GM21447 (cell line): ENCODE results near the gene GP5.

ENCODE experiments used
- ATAC-seq: cut with Tn5 transposase; IDR thresholded peaks from one replicate; pipeline ENCODE4 v1.9.1; 2021; ENCODE audit not compliant: unreplicated experiment

GP5 gene

GRCh38 chr3:194377708-194378107, 21.4 kb downstream of the GP5 start:
- ATAC-seq: no peak

DNA sequence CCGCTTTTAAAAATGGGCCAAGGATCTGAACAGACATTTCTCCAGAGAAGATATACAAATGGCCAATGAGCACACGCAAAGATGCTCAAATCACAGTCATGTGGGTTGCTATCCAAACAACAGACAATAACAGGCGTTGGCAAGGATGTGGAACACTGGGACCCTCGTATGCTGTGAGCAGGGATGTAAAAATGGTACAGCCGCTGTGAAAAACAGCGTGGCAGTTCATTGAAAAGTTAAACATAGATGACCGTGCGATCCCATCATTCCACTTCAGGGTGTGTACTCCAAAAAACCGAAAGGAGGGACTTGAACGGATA, 22.9 kb downstream of the GP5 start:
- no peak for ATAC-seq

DNA sequence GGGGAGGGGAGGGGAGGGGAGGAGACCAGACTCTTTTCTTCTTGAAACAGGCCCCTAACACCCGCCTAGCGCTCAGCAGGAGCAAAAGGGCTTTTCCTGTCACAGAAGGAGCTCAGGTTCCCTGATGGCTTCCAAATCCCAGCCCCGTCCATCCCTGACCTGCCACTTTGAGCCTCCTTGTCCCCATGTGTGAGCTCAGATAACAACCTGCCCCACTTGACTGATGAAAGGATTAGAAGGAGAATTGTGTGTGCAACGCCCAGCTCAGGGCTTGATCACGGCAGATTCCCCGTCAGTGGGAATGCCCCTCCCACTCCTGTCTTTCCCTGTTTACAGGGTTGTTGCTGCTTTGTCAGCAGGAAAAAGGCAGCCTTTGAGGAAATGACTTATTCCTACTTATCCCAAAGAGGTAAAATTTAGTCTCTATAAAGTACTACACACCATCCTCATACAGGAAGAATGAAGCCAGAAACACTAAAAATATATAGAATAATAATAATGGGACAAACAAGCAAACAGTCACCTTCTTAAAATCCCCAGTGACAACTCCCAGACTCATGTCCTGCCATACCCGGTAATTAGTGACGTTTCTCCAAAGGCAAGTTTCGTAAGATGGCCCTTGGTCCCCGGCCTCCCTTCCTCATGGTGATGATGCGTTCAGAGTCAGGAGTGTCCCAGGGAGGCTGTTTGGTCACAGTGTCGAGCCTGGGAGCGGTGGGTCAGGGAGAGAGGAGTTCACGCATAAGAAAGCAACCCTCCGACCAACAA, 23.4 kb downstream of the GP5 start:
- no peak for ATAC-seq

- no peak for ATAC-seq
Measured at GRCh38 chr3:194374935-194375334, 24.1 kb downstream of the GP5 start.

DNA sequence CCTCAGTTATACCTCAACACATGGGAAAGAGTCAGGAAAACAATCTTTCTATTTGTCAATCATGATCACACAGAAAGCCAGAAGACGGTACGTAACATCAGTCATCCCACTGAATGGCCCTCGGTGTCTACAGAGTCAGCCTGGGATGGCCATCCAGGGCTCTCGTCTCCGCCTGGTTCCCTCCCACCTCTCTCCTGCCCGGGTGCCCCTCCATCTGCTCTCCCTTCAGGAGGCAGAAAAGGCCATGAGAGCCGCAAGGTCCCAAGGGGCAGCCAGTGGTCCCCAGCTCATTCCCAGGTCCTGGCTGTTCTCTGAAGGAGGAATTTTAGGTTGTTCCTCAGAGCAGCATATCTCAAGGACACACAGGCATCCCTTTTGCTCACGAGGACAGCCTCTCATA, 25.2 kb downstream of the GP5 start:
- no peak for ATAC-seq

GRCh38 chr3:194373028-194373427, 26.0 kb downstream of the GP5 start:
- no peak for ATAC-seq

GRCh38 chr3:194370753-194371152, 28.3 kb downstream of the GP5 start:
- no peak for ATAC-seq

DNA sequence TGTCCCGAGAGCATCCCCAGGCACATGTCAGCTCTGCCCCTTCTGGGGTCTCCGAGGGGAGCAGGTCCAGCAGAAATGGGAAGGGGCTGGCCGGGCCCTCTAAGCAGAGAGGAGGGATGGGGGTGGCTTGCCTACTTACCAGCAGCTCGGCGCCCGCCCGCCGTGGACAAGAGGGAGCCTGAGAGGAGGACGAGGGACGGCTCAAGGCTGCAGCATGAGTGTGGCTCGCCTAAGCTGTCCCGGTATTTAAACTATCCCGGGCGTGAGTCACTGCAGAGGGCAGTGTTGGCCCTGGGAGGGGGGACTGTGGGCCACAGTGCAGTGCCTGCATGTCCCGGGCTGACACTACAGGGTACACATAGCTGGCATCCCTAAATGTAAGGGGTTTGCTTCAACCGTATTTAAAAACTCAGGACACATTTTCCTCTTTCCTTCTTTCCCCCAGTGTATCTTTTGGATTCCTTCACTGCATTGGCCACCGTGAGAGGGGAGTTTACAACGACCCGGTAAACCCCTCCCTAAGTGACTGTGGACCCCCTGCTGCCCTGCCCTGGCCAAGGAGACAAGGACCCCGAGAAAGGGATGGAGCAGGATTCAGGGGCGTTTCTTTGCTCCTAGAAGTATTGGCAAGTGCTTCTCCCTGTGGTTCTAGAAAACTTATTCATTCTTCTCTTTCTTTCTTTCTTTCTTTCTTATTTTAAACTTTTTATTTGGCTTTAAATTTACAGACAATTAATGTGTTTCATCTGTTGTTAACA, 29.4 kb downstream of the GP5 start, which contains the start of gene LRRC15:
TSS of gene LRRC15 (minus strand) at position 222 of the 758 bp plus-strand sequence. CDS start 8,700 bp downstream, outside the sequence.
- no peak for ATAC-seq

DNA sequence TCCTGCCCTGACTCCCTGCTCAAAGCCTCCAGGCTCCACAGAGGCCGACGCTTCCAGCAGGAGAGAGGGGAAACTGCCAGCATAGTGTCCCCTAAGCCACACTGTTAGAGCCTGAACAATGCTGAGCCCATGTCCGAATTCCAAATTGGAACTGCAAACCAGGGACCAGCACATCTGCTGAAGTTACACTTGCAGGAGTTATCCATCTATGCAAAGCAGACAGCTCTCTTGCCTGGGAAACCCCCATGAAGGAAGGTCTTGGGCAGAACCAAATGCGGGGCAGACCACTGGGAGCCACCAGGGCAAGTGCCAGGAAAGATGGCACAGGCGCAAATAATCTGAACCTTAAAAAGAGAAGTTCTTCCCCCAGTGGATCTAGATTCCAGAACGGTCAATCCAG, 30.1 kb downstream of the GP5 start:
- no peak for ATAC-seq

DNA sequence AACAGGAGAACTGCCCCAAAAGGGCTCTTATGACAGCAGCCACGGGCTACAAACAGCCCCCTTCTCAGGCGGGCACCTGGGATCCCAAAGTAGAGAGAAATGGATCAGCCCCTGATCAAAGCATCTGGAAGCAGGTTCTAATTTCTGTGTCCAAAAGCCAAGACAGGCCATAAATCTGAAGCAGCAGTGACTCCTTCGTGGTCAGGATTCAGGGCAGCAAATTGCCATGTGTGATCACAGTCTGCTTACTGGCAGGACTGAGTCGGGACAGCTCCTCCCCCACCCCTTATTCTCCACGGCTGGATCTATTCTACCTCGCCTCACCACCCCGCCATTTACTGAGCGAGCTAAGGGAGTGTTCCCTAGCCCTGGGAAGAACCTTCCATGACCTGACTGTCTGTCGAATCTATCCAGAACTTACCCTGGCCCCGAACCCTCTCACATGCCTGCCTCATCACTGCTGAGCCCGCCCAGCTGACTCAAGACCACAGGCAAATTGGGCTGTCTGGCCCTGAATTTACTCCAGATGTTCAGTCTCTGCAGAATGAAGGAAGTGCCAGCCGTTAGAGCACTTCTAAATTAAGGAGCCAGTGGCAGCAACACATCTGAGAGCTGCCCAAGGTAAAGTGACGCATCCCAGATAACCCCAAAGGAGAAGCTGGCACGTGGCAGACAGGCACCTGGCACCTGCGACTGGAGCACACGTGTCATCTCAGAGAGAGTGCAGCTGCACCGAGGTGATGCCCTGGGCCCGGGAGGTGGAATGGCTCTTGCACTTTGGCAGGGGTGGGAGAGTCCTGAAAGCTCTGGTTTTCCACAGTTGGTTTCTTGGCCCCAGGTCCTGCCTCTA, 30.8 kb downstream of the GP5 start:
- ATAC-seq: no peak

- no peak for ATAC-seq
Measured at GRCh38 chr3:194365978-194366490, 33.0 kb downstream of the GP5 start.

- ATAC-seq: no peak
Measured at GRCh38 chr3:194365526-194365925, 33.5 kb downstream of the GP5 start.

DNA sequence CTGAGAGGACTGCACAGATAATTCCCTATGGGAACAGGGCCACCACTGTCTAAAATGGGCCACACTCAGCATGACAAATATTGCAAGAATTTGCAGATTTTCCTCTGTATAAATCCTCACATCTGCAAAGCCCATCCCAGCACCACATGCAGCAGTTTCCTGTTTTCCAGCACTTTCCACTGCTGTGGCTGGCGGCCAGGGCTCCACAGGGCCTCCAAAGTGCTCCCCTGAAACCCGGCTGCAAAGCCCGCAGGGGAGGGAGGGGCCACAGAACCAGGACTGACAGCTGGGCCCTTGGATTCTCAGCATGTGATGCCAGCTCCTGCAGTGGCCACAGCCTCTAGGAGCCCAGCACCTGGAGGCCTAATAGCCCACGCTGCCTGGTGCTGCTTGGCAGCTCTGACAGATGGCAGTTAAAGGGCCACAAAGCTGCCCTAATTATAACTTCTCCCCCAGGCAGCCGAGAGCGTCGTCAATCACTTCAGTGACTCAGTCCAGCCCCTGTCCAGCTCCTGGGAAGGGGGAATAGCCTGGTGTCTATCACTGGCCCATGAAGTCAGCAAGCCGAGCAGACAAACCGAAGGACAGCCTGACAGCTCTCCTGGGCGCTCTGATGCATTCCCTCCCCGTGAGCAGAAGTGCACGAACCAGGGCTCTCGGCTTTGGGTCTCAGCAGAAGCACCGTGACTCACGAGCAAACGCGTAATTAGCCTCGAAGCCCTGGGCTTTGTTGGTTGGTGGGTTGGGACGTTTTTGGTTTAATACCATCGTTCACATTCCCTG, 34.2 kb downstream of the GP5 start:
- ATAC-seq: no peak

GRCh38 chr3:194364314-194364651, 34.8 kb downstream of the GP5 start:
- no peak for ATAC-seq

DNA sequence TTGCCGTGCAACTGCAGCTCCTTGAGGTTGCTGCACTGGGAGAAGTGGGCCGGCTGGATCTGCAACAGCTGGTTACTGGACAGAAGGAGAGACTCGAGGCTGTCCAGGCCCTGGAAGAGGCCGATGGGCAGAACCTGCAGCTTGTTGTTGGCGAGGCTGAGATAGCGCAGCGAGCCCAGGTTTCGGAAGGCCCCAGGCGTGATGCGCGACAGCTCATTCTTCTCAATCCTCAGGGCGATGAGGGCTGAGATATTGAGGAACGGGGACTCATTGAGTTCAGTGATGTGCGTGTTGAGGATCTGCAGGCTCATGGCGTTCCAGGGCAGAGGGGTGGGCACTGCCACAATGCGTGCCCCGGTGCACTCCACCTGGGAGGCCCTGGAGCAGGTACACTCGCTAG, 38.5 kb downstream of the GP5 start:
- ATAC-seq: no peak

DNA sequence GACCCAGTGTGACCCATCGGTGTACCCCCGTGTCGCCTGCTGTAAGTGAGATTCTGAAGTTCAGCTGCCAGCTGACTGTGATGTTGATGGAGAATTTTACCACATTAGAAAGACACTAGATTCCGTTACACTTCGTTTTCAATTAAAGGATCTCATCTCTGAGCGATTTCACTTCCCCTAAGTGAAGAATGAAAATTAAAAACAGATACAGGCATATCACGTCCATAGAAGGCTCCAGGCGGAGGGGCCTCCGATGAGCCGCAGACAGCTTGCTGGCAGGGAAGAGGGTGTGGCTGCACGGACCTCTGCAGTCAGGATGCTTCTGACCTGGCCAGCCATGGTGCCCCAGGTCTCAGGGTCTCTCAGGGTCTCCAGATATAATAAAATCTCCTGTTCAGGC, 41.4 kb downstream of the GP5 start:
- no peak for ATAC-seq

GRCh38 chr3:194355379-194355778, 43.7 kb downstream of the GP5 start:
- ATAC-seq: no peak

GRCh38 chr3:194354315-194354714, 44.8 kb downstream of the GP5 start:
- no peak for ATAC-seq

- no peak for ATAC-seq
Measured at GRCh38 chr3:194352667-194353246, 46.3 kb downstream of the GP5 start.

DNA sequence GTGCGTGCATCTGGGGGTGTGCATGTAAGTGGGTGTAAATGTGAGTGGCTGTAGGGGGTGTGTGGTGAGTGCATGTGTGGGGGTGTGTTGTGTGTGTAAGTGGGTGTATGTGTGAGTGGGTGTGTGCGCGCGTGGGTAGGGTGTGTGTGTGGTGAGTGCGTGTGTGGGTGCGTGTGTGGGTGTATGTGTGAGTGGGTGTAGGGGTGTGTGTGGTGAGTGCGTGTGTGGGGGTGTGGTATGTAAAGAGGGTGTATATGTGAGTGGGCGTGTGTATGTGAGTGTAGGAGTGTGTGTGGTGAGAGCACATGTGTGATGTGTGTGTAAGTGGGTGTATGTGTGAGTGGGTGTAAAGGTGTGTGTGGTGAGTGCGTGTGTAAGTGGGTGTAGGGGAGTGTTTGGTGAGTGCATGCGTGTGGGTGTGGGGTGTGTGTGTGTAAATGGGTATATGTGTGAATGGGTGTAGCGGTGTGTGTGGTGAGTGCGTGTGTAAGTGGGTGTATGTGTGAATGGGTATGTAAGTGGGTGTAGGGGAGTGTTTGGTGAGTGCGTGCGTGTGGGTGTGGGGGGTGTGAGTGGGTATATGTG, 47.0 kb downstream of the GP5 start:
- ATAC-seq: no peak
